ENCODE measurements around the gene CAPN2.

GRCh38 chr1:223716302-223716862 lies 4.0 kb downstream of the CAPN2 start:
- TF ChIP-seq POLR2A (IDR thresholded peaks at IDR 0.05; ENCODE audit: low read depth, low read length) (peak; percentile 38; the same call in 1 of the 2 replicates), TAF1 (IDR thresholded peaks at IDR 0.05; ENCODE audit: borderline replicate concordance, low read depth, low read length) (no peak), POLR2AphosphoS5 (IDR thresholded peaks at IDR 0.05; ENCODE audit: low read depth, low read length) (peak; percentile 54; the same call in 1 of the 2 replicates)

Data from GM12892 (cell line).